Fibroblast of lung (primary cell): ENCODE measurements around the gene LDHB. TPM values are rescaled to one million over a fixed set of nuclear protein-coding genes. Genes with fewer than 3 reads are reported as not detected.
"Not testable (repeated sequence)": the region's sequence is repeated elsewhere in the genome, so short reads cannot be mapped to it uniquely, and the experiment has no call there.

Experiments
- DNase-seq, 2 donors: peaks; one replicate each; pipeline versions ENCODE4 v3.0.0 to v3.0.0-alpha.2; 2010; ENCODE audit warnings: low read depth in 2 of 2
- H2AFZ ChIP-seq: 2 replicates; pipeline ENCODE4 v1.5.1; 2012; ENCODE audit warnings: low read length, control low read depth, inconsistent platforms
- H3K27ac ChIP-seq: 2 replicates; pipeline ENCODE4 v1.5.1; 2011; ENCODE audit warnings: low read length, control low read depth; ENCODE audit not compliant: insufficient read depth
- H3K27me3 ChIP-seq: 2 replicates; pipeline ENCODE4 v1.5.1; 2011; ENCODE audit warnings: mild to moderate bottlenecking, low read length; ENCODE audit not compliant: control insufficient read depth, insufficient read depth
- H3K36me3 ChIP-seq: 2 replicates; pipeline ENCODE4 v1.5.1; 2011; ENCODE audit warnings: low read length; ENCODE audit not compliant: control insufficient read depth, insufficient read depth
- H3K4me1 ChIP-seq: 2 replicates; pipeline ENCODE4 v1.5.1; 2011; ENCODE audit warnings: low read length; ENCODE audit not compliant: control insufficient read depth, insufficient read depth; ENCODE audit errors: extremely low read depth
- H3K4me2 ChIP-seq: 2 replicates; pipeline ENCODE4 v1.5.1; 2011; ENCODE audit warnings: low read length, control low read depth; ENCODE audit not compliant: insufficient read depth; ENCODE audit errors: extremely low read depth
- H3K4me3 ChIP-seq, 4 experiments: fragments of 200-600 bp in 1 of 4; sonication (generic) in 1 of 4; replicated peaks in 1 of 4; 2 replicates each; pipeline ENCODE4 v1.5.1; 2011 to 2016; ENCODE audit warnings: low read length in 4 of 4, low read depth in 3 of 4, mild to moderate bottlenecking in 3 of 4, control low read depth in 2 of 4, inconsistent platforms in 1 of 4, mixed read lengths in 1 of 4; ENCODE audit not compliant: insufficient read depth in 1 of 4; ENCODE audit errors: control extremely low read depth in 1 of 4
- H3K79me2 ChIP-seq: 2 replicates; pipeline ENCODE4 v1.5.1; 2012; ENCODE audit warnings: mild to moderate bottlenecking, low read length, inconsistent platforms; ENCODE audit not compliant: control insufficient read depth, insufficient read depth
- H3K9ac ChIP-seq: 2 replicates; pipeline ENCODE4 v1.5.1; 2011; ENCODE audit warnings: mild to moderate bottlenecking, low read length, control low read depth; ENCODE audit not compliant: insufficient read depth
- H3K9me3 ChIP-seq: 2 replicates; pipeline ENCODE4 v1.5.1; 2012; ENCODE audit warnings: low read depth, low read length; ENCODE audit not compliant: control insufficient read depth, insufficient read depth
- H4K20me1 ChIP-seq: 2 replicates; pipeline ENCODE4 v1.5.1; 2011; ENCODE audit warnings: low read length; ENCODE audit not compliant: control insufficient read depth, insufficient read depth; ENCODE audit errors: extremely low read depth
- EZH2 ChIP-seq: IDR thresholded peaks from 2 replicates; pipeline ENCODE4 v1.5.1; 2012; ENCODE audit warnings: low read length, control low read depth, mild to moderate bottlenecking; ENCODE audit errors: missing control alignments
- polyA plus RNA-seq, 2 donors: library from polyadenylated mRNA; depleted of rRNA in 1 of 2; stranded (reverse) in 1 of 2; unstranded in 1 of 2; fragments of >200 nt; gene quantifications; 2 replicates each; pipeline ENCODE4 v1.2.1, GENCODE V29; 2011 to 2012; ENCODE audit warnings: missing spikeins in 1 of 2
- total RNA-seq: library from RNA; depleted of rRNA; stranded (reverse); fragments of >200 nt; gene quantifications from 2 replicates; pipeline ENCODE4 v1.2.1, GENCODE V29; 2014
- TF ChIP-seq, protein P1 (sequence below), 2 donors: IDR thresholded peaks in 1 of 2; conservative IDR thresholded peaks in 1 of 2; 1 replicate in 1 of 2; 2 replicates in 1 of 2; pipeline ENCODE4 v1.5.1; 2011 to 2012; ENCODE audit warnings: low read length in 2 of 2, control low read depth in 1 of 2, inconsistent platforms in 1 of 2, low read depth in 1 of 2, mild to moderate bottlenecking in 1 of 2

LDHB gene
- total and polyA plus RNA-seq, 2 donors (not counting 1 experiment from before 2014, with no cell fraction given) = 628 to 905 TPM

DNA sequence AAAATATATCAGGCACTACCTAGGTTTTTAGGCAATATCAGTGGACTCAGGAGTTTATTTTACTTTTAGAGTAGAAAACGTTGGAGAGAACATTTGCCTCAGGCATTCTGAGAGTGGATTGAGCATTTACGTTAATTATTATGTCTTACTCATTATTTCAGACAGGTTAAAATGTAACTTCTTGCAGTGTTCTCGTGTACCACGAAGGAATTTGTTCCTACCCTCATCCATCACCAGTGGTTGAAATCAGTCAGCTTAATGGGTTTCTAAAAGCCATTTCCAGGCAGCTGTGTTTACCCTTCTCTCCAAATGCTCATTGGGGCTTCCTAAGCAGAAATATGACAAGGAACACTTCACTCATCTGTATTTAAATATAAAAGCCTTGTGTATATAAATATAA lies 9.1 kb upstream of the LDHB start:
- no peaks in the 10 kb centered on the region for H4K20me1 ChIP-seq
- no peaks in the 10 kb centered on the region for H3K9me3 ChIP-seq
- H3K9ac ChIP-seq = no peak overlapping the region
- H3K79me2 ChIP-seq = no peaks in the 10 kb centered on the region
- H3K36me3 ChIP-seq = no peaks in the 10 kb centered on the region
- H3K4me2 ChIP-seq = no peak overlapping the region
- TF ChIP-seq, protein P1, sequence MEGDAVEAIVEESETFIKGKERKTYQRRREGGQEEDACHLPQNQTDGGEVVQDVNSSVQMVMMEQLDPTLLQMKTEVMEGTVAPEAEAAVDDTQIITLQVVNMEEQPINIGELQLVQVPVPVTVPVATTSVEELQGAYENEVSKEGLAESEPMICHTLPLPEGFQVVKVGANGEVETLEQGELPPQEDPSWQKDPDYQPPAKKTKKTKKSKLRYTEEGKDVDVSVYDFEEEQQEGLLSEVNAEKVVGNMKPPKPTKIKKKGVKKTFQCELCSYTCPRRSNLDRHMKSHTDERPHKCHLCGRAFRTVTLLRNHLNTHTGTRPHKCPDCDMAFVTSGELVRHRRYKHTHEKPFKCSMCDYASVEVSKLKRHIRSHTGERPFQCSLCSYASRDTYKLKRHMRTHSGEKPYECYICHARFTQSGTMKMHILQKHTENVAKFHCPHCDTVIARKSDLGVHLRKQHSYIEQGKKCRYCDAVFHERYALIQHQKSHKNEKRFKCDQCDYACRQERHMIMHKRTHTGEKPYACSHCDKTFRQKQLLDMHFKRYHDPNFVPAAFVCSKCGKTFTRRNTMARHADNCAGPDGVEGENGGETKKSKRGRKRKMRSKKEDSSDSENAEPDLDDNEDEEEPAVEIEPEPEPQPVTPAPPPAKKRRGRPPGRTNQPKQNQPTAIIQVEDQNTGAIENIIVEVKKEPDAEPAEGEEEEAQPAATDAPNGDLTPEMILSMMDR (conservative IDR thresholded peaks at IDR 0.05 in 1 of 2, IDR thresholded peaks at IDR 0.05 in 1 of 2; ENCODE audit: low read depth in 1 of 2, low read length in 2 of 2) = no peak
- TF ChIP-seq EZH2 = no peak
- H3K4me3 ChIP-seq = no peak overlapping the region
- peak; percentile 25 to 34 for DNase-seq
- H3K27me3 ChIP-seq = peaks cover 2% of the 10 kb centered on the region
- H3K27ac ChIP-seq = no peak overlapping the region
- H3K4me1 ChIP-seq = no peaks in the 10 kb centered on the region
- H2AFZ ChIP-seq = no peak overlapping the region

DNA sequence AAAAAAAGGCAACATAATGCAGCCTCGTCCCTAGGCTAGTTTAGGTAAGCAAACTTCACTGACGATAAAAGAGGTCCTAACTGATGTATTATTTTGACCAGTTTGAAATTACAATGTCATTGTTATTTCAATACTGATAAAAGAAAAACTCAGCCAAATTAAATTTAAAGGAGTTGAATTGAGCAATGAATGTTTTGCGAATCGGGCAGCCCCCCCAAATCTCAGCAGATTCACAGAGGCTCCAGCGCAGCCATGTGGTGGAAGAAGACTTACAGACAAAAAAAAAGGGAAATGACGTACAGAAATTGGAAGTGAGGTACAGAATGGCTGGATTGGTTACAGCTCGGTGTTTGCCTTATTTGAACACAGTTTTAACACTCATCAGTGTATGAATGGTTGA lies 8.2 kb upstream of the LDHB start:
- Histone ChIP-seq H4K20me1 (no peaks in the 10 kb centered on the region), H3K4me1 (no peaks in the 10 kb centered on the region), H3K27ac (no peak overlapping the region), H3K4me3 (no peak overlapping the region), H3K9ac (no peak overlapping the region), H2AFZ (no peak overlapping the region), H3K36me3 (no peaks in the 10 kb centered on the region), H3K4me2 (no peak overlapping the region), H3K27me3 (peaks cover 2% of the 10 kb centered on the region), H3K9me3 (no peaks in the 10 kb centered on the region), H3K79me2 (no peaks in the 10 kb centered on the region)
- TF ChIP-seq EZH2 = no peak
- TF ChIP-seq, protein P1 (conservative IDR thresholded peaks at IDR 0.05 in 1 of 2, IDR thresholded peaks at IDR 0.05 in 1 of 2; ENCODE audit: low read depth in 1 of 2, low read length in 2 of 2) = no peak
- DNase-seq = no peak

DNA sequence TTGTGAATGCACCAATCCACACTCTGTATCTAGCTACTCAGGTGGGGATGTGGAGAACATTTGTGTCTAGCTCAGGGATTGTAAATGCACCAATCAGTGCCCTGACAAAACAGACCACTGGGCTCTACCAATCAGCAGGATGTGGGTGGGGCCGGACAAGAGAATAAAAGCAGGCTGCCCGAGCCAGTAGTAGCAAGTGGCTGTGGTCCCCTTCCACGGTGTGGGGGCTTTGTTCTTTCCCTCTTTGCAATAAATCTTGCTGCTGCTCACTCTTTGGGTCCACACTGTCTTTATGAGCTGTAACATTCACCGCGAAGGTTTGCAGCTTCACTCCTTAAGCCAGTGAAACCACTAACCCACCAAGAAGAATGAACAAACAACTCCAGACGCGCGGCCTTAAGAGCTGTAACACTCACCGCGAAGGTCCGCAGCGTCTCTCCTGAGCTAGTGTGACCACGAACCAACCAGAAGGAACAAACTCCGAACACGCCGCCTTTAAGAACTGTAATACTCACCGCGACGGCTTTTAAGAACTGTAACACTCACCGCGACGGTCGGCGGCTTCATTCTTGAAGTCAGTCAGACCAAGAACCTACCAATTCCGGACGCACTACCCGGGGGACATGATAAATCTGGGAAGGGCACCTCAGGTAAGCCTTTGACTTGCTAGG lies 4.6 kb upstream of the LDHB start:
- H3K27me3 ChIP-seq = no peaks in the 10 kb centered on the region
- H3K4me1 ChIP-seq = no peaks in the 10 kb centered on the region
- peaks cover 4% of the 10 kb centered on the region for H3K79me2 ChIP-seq
- no peak overlapping the region for H3K4me2 ChIP-seq
- H3K27ac ChIP-seq = no peak overlapping the region
- H3K9ac ChIP-seq = no peak overlapping the region
- TF ChIP-seq, protein P1 (conservative IDR thresholded peaks at IDR 0.05 in 1 of 2, IDR thresholded peaks at IDR 0.05 in 1 of 2; ENCODE audit: low read depth in 1 of 2, low read length in 2 of 2) = no peak
- TF ChIP-seq EZH2 = no peak
- no peaks in the 10 kb centered on the region for H3K9me3 ChIP-seq
- no peaks in the 10 kb centered on the region for H3K36me3 ChIP-seq
- no peak for DNase-seq
- no peak overlapping the region for H3K4me3 ChIP-seq
- H2AFZ ChIP-seq = no peak overlapping the region
- no peaks in the 10 kb centered on the region for H4K20me1 ChIP-seq

DNA sequence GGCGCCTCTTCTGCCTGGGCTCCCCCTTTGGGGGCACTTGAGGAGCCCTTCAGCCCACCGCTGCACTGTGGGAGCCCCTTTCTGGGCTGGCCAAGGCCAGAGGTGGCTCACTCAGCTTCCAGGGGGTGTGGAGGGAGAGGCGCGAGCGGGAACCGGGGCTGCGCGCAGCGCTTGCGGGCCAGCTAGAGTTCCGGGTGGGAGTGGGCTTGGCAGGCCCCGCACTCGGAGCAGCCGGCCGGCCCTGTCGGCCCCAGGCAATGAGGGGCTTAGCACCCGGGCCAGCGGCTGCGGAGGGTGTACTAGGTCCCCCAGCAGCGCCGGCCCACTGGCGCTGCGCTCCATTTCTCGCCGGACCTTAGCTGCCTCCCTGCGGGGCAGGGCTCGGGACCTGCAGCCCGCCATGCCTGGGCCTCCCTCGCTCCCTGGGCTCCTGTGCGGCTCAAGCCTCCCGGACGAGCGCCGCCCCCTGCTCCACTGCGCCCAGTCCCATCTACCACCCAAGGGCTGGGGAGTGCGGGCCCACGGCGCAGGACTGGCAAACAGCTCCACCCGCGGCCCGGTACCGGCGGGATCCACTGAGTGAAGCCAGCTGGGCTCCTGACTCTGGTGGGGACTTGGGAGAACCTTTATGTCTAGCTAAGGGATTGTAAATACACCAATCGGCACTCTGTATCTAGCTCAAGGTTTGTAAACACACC lies 3.9 kb upstream of the LDHB start:
- not testable (repeated sequence) for H3K27me3 ChIP-seq, DNase-seq, H3K9me3 ChIP-seq

More for the DNA sequence above, 3.9 kb upstream of the LDHB start:
- not testable (repeated sequence) for H3K4me1 ChIP-seq, H3K9ac ChIP-seq, H3K4me2 ChIP-seq, H3K4me3 ChIP-seq, H3K36me3 ChIP-seq, H3K27ac ChIP-seq, H4K20me1 ChIP-seq, H2AFZ ChIP-seq
- peaks cover 11% of the 10 kb centered on the region for H3K79me2 ChIP-seq
